ENCODE data around the gene PPP1R8.
"Not testable (repeated sequence)": the region's sequence is repeated elsewhere in the genome, so short reads cannot be mapped to it uniquely, and the experiment has no call there.

The PPP1R8 gene

GRCh38 chr1:27833470-27833869 is 2.9 kb downstream of the PPP1R8 start:
- no peak for DNase-seq

GRCh38 chr1:27835046-27835445 is 4.5 kb downstream of the PPP1R8 start:
- no peak for DNase-seq

- no peak for DNase-seq
Observed at GRCh38 chr1:27835501-27835900, 4.9 kb downstream of the PPP1R8 start.

- DNase-seq, result no peak
Observed at GRCh38 chr1:27849951-27850350, 19.4 kb downstream of the PPP1R8 start.

- DNase-seq, result no peak
Observed at GRCh38 chr1:27855085-27855484, 24.5 kb downstream of the PPP1R8 start.

GRCh38 chr1:27856561-27857343 is 26.2 kb downstream of the PPP1R8 start:
- DNase-seq, result no peak

- DNase-seq, result not testable (repeated sequence)
Observed at GRCh38 chr1:27857552-27857951, 27.0 kb downstream of the PPP1R8 start.

- DNase-seq, result peak; percentile 81
Observed at GRCh38 chr1:27858072-27858948, 27.7 kb downstream of the PPP1R8 start.

GRCh38 chr1:27858949-27859576 is 28.5 kb downstream of the PPP1R8 start:
- DNase-seq, result no peak

- no peak for DNase-seq
Observed at GRCh38 chr1:27861436-27861835, 30.9 kb downstream of the PPP1R8 start.

- no peak for DNase-seq
Observed at GRCh38 chr1:27862004-27862403, 31.4 kb downstream of the PPP1R8 start.

- peak; percentile 99 for DNase-seq
Observed at GRCh38 chr1:27862671-27863537, 32.3 kb downstream of the PPP1R8 start.

GRCh38 chr1:27863538-27863915 is 32.9 kb downstream of the PPP1R8 start:
- peak; percentile 91 for DNase-seq

GRCh38 chr1:27864264-27864895 is 33.8 kb downstream of the PPP1R8 start:
- peak; percentile 91 for DNase-seq

GRCh38 chr1:27865821-27866220 is 35.2 kb downstream of the PPP1R8 start:
- peak; percentile 88 for DNase-seq

- no peak for DNase-seq
Observed at GRCh38 chr1:27868556-27868931, 38.0 kb downstream of the PPP1R8 start.

GRCh38 chr1:27868932-27869718 is 38.5 kb downstream of the PPP1R8 start:
- peak; percentile 62 for DNase-seq

- DNase-seq, result no peak
Observed at GRCh38 chr1:27869719-27870085, 39.1 kb downstream of the PPP1R8 start.

GRCh38 chr1:27871076-27871475 is 40.5 kb downstream of the PPP1R8 start:
- not testable (repeated sequence) for DNase-seq

GRCh38 chr1:27872059-27872801 is 41.6 kb downstream of the PPP1R8 start, which contains the start of gene THEMIS2:
THEMIS2 (plus strand) TSS chr1:27872544; CDS start chr1:27872572, 28 bp downstream.
- DNase-seq, result peak; percentile 73
